ENCODE results near the gene RAB38. TPM values are rescaled to one million over a fixed set of nuclear protein-coding genes. Genes with fewer than 3 reads are reported as not detected.

Gene RAB38
- total RNA-seq, 2 donors from 2014 or later = 1.8 to 7.6 TPM

DNA sequence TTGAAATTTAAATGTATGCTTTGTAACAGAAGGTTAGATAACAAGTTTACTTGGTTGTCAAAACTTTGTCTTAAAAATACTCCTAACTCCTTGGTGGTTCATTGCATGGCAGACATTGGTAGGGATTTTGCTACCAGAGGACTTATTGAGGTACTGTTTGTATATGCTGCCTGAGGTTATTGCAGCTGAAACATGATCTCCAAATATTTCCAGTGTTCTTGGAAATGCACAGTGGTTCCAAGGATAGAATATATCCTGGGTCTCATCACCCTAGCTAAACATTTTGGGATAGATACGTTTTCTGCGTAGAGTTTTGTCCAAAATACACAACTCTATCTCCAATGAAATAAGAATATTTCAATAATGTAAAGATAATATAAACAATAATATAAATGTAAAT, 109.2 kb downstream of the RAB38 start:
- Histone ChIP-seq H3K27ac (no peak overlapping the region), H3K4me3 (no peak overlapping the region), H3K36me3 (no peaks in the 10 kb centered on the region), H3K27me3 (replicated peaks; ENCODE audit: insufficient read depth) (no peaks in the 10 kb centered on the region), H3K4me1 (replicated peaks) (no peaks in the 10 kb centered on the region), H3K9me3 (no peaks in the 10 kb centered on the region)
- intact Hi-C loops (cut with DNase I) = no loop called here
- no peak for TF ChIP-seq POLR2A (IDR thresholded peaks at IDR 0.05)
- no peak for TF ChIP-seq POLR2AphosphoS5 (IDR thresholded peaks at IDR 0.05)
- TF ChIP-seq, protein P1, sequence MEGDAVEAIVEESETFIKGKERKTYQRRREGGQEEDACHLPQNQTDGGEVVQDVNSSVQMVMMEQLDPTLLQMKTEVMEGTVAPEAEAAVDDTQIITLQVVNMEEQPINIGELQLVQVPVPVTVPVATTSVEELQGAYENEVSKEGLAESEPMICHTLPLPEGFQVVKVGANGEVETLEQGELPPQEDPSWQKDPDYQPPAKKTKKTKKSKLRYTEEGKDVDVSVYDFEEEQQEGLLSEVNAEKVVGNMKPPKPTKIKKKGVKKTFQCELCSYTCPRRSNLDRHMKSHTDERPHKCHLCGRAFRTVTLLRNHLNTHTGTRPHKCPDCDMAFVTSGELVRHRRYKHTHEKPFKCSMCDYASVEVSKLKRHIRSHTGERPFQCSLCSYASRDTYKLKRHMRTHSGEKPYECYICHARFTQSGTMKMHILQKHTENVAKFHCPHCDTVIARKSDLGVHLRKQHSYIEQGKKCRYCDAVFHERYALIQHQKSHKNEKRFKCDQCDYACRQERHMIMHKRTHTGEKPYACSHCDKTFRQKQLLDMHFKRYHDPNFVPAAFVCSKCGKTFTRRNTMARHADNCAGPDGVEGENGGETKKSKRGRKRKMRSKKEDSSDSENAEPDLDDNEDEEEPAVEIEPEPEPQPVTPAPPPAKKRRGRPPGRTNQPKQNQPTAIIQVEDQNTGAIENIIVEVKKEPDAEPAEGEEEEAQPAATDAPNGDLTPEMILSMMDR (IDR thresholded peaks at IDR 0.05) = no peak
- no peak for DNase-seq (ENCODE audit: low spot score)
- WGBS = 65% methylated on average over 2 of the region's 2 CpGs

DNA sequence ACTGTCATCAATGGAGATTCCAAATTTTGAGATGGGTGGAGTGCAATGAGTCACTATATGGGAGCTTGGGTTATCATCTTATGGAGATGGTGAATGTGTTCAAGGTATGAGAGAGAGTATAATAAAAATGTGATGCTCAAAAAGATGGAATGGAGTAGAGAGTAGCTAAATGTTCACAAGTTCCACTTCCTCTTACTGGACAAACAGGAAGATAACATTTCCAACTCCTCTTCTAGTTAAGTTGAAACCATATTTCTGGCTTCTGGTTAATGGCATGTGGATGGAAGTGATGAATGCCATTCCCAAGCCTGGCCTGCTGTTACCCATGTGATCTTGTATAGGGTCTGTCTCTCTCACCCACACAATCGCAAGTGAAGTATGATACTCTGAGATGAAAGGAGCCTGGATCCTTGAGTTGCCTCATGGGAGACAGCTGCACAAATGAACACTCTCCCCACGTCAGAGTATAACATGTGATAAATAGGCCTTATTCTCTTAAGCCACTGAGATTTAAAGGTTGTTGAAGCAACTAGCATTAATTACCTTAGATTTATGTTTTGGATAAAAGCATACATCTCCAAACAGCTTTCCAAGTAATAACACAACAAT, 111.0 kb downstream of the RAB38 start:
- no peak for DNase-seq (ENCODE audit: low spot score)
- TF ChIP-seq POLR2AphosphoS5 (IDR thresholded peaks at IDR 0.05) (no peak), POLR2A (IDR thresholded peaks at IDR 0.05) (no peak)
- Histone ChIP-seq H3K4me1 (replicated peaks) (no peaks in the 10 kb centered on the region), H3K27me3 (replicated peaks; ENCODE audit: insufficient read depth) (no peaks in the 10 kb centered on the region), H3K4me3 (no peak overlapping the region), H3K9me3 (no peaks in the 10 kb centered on the region), H3K36me3 (no peaks in the 10 kb centered on the region), H3K27ac (no peak overlapping the region)
- intact Hi-C loops (cut with DNase I) = no loop called here
- WGBS = 87% methylated on average over 2 of the region's 2 CpGs

Small RNA genes lying within 50 kb of the gene (microRNA-seq; reads per million reads assigned to microRNA genes)
- not detected for gene MIR3166

Small RNA genes lying within 50 kb of the gene (small RNA-seq; reads per million reads assigned to genes)
- gene MIR3166 = 0 reads per million in 2 donors
- gene RF00019 = 0 reads per million in 2 donors

Other genes starting within 250 kb of the RAB38 start
- gene CTSC, start 162.3 kb upstream of the RAB38 start, total RNA-seq = 10 to 100 TPM; 19.4 to 65.5 TPM